Mammary epithelial cell (primary cell): ENCODE results near the gene MEIS1.

Experiments used
- CTCF ChIP-seq, 2 donors: IDR thresholded peaks in 1 of 2; conservative IDR thresholded peaks in 1 of 2; 2 replicates each; pipeline ENCODE4 v1.5.1; 2011 to 2012; ENCODE audit warnings: inconsistent platforms in 2 of 2, low read length in 2 of 2, mild to moderate bottlenecking in 2 of 2, control low read depth in 1 of 2, low read depth in 1 of 2; ENCODE audit not compliant: insufficient read depth in 1 of 2; ENCODE audit errors: extremely low read depth in 1 of 2
- EZH2 ChIP-seq: IDR thresholded peaks from 2 replicates; pipeline ENCODE4 v1.6.1; 2012; ENCODE audit warnings: low read length, inconsistent platforms, borderline replicate concordance

GRCh38 chr2:66536997-66537396 lies 102.1 kb downstream of the MEIS1 start:
- TF ChIP-seq CTCF (conservative IDR thresholded peaks at IDR 0.05 in 1 of 2, IDR thresholded peaks at IDR 0.05 in 1 of 2; ENCODE audit: extremely low read depth in 1 of 2, insufficient read depth in 1 of 2, low read depth in 1 of 2, low read length in 2 of 2) (no peak), EZH2 (no peak)
